OCI-LY1 (cell line): ENCODE measurements around the gene CYP11A1.
A peak's percentile ranks its signal among the peaks of the same experiment; 100 is the strongest.

Experiments
- H2AFZ ChIP-seq: fragments of 200-600 bp; sonication (generic), shearing (Covaris generic); 2 replicates; pipeline ENCODE4 v1.6.0; 2014; ENCODE audit warnings: antibody characterized with exemption, mild to moderate bottlenecking, low read length
- H3F3A ChIP-seq: fragments of 200-600 bp; sonication (generic), shearing (Covaris generic); 2 replicates; pipeline ENCODE4 v1.6.0; 2014; ENCODE audit warnings: mild to moderate bottlenecking, antibody characterized with exemption, low read length, moderate library complexity; ENCODE audit not compliant: insufficient read depth
- H3K27ac ChIP-seq: fragments of 200-600 bp; sonication (generic); 2 replicates; pipeline ENCODE4 v1.5.1; 2014; ENCODE audit warnings: low read length, mixed run types, mild to moderate bottlenecking, low read depth; ENCODE audit not compliant: poor library complexity, severe bottlenecking
- H3K27me3 ChIP-seq: fragments of 200-600 bp; sonication (generic); 2 replicates; pipeline ENCODE4 v1.6.0; 2014; ENCODE audit warnings: antibody characterized with exemption, mild to moderate bottlenecking, low read length, moderate library complexity; ENCODE audit not compliant: insufficient read depth
- H3K36me3 ChIP-seq: fragments of 200-600 bp; sonication (generic); 2 replicates; pipeline ENCODE4 v1.6.1; 2014; ENCODE audit warnings: mild to moderate bottlenecking, antibody characterized with exemption, low read length, moderate library complexity, mixed read lengths; ENCODE audit not compliant: insufficient read depth
- H3K4me1 ChIP-seq: fragments of 200-600 bp; sonication (generic); 2 replicates; pipeline ENCODE4 v1.5.1; 2014; ENCODE audit warnings: mild to moderate bottlenecking, low read length, moderate library complexity; ENCODE audit not compliant: insufficient read depth, severe bottlenecking
- H3K4me2 ChIP-seq: fragments of 200-600 bp; sonication (generic), shearing (Covaris generic); 2 replicates; pipeline ENCODE4 v1.6.1; 2014; ENCODE audit warnings: low read length
- H3K4me3 ChIP-seq: fragments of 200-600 bp; sonication (generic); 2 replicates; pipeline ENCODE4 v1.5.1; 2014; ENCODE audit warnings: low read length, low read depth, mild to moderate bottlenecking, mixed read lengths; ENCODE audit not compliant: poor library complexity, severe bottlenecking
- H3K79me2 ChIP-seq: fragments of 200-600 bp; shearing (Covaris generic); 2 replicates; pipeline ENCODE4 v1.6.1; 2016; ENCODE audit warnings: mixed run types, low read length, mixed read lengths; ENCODE audit not compliant: insufficient read depth
- H3K9ac ChIP-seq: fragments of 200-600 bp; sonication (generic), shearing (Covaris generic); 2 replicates; pipeline ENCODE4 v1.6.1; 2014; ENCODE audit warnings: mild to moderate bottlenecking, low read length, mixed read lengths
- H3K9me2 ChIP-seq: fragments of 200-600 bp; sonication (generic), shearing (Covaris generic); 2 replicates; pipeline ENCODE4 v1.6.1; 2014; ENCODE audit warnings: low read depth, mild to moderate bottlenecking, low read length, mixed read lengths
- H3K9me3 ChIP-seq: fragments of 200-600 bp; shearing (Covaris generic); 2 replicates; pipeline ENCODE4 v1.6.1; 2014; ENCODE audit warnings: low read length, mixed read lengths
- H4K20me1 ChIP-seq: fragments of 200-600 bp; sonication (generic), shearing (Covaris generic); 2 replicates; pipeline ENCODE4 v1.6.0; 2016; ENCODE audit warnings: mild to moderate bottlenecking, low read length; ENCODE audit not compliant: insufficient read depth
- CTCF ChIP-seq: fragments of 200-600 bp; sonication (generic), shearing (Covaris generic); IDR thresholded peaks from 2 replicates; pipeline ENCODE4 v1.5.1; 2017; ENCODE audit warnings: mild to moderate bottlenecking, antibody characterized with exemption, low read length, moderate library complexity, mixed read lengths
- EZH2 ChIP-seq: fragments of 200-600 bp; sonication (generic), shearing (Covaris generic); IDR thresholded peaks from 2 replicates; pipeline ENCODE4 v1.8.0; 2017; ENCODE audit warnings: borderline replicate concordance, mixed run types, mild to moderate bottlenecking, antibody characterized with exemption, low read length, moderate library complexity, mixed read lengths

The CYP11A1 gene

GRCh38 chr15:74324714-74325113, 42.7 kb downstream of the CYP11A1 start:
- no peak overlapping the region for H3K9ac ChIP-seq
- H3K36me3 ChIP-seq, result no peaks in the 10 kb centered on the region
- no peaks in the 10 kb centered on the region for H4K20me1 ChIP-seq
- TF ChIP-seq EZH2 (no peak), CTCF (no peak)
- no peaks in the 10 kb centered on the region for H3F3A ChIP-seq
- H3K27me3 ChIP-seq, result peaks cover 4% of the 10 kb centered on the region; the same call in 1 of the 2 replicates
- no peak overlapping the region for H2AFZ ChIP-seq
- H3K9me2 ChIP-seq, result no peaks in the 10 kb centered on the region
- no peaks in the 10 kb centered on the region for H3K9me3 ChIP-seq
- H3K79me2 ChIP-seq, result no peaks in the 10 kb centered on the region
- H3K4me1 ChIP-seq, result no peaks in the 10 kb centered on the region
- H3K4me2 ChIP-seq, result no peak overlapping the region
- no peak overlapping the region for H3K4me3 ChIP-seq
- H3K27ac ChIP-seq, result no peak overlapping the region

- Histone ChIP-seq H3K9me3 (no peaks in the 10 kb centered on the region), H3K9me2 (no peaks in the 10 kb centered on the region), H3K27ac (no peak overlapping the region), H3K4me3 (no peak overlapping the region), H3K27me3 (no peaks in the 10 kb centered on the region), H3K36me3 (no peaks in the 10 kb centered on the region), H3K4me2 (no peak overlapping the region), H3K9ac (no peak overlapping the region), H3K4me1 (no peaks in the 10 kb centered on the region), H3F3A (no peaks in the 10 kb centered on the region), H2AFZ (no peak overlapping the region), H3K79me2 (no peaks in the 10 kb centered on the region), H4K20me1 (no peaks in the 10 kb centered on the region)
- peak; percentile 76 for TF ChIP-seq CTCF
- TF ChIP-seq EZH2, result no peak
These were observed 44.8 kb downstream of the CYP11A1 start for GRCh38 chr15:74322558-74323180.

- Histone ChIP-seq H3K79me2 (no peaks in the 10 kb centered on the region), H3K4me1 (no peaks in the 10 kb centered on the region), H3K4me2 (no peak overlapping the region), H2AFZ (no peak overlapping the region), H3K27me3 (no peaks in the 10 kb centered on the region), H3K36me3 (no peaks in the 10 kb centered on the region), H3K4me3 (no peak overlapping the region), H3K27ac (no peak overlapping the region), H3K9ac (no peak overlapping the region), H3F3A (no peaks in the 10 kb centered on the region), H3K9me2 (no peaks in the 10 kb centered on the region), H4K20me1 (no peaks in the 10 kb centered on the region), H3K9me3 (no peaks in the 10 kb centered on the region)
- TF ChIP-seq CTCF (peak; percentile 61), EZH2 (no peak)
These were observed 46.8 kb downstream of the CYP11A1 start for GRCh38 chr15:74320352-74321247.
